ENCODE results near the gene SMARCA4.

Gene SMARCA4

GRCh38 chr19:11025006-11025405 lies 64.2 kb downstream of the SMARCA4 start:
- in situ Hi-C loops (cut with HindIII; ENCODE audit: low pct_unique_long_range_greater_than_20kb, low sequenced_read_pairs) = no loop called here
- no peak for TF ChIP-seq JUND (IDR thresholded peaks at IDR 0.05; ENCODE audit: low read depth)
- no peak for DNase-seq (ENCODE audit: low read depth in 1 of 2, low spot score in 1 of 2)

GRCh38 chr19:11025445-11025844 lies 64.6 kb downstream of the SMARCA4 start:
- in situ Hi-C loops (cut with HindIII; ENCODE audit: low pct_unique_long_range_greater_than_20kb, low sequenced_read_pairs) = no loop called here
- no peak for TF ChIP-seq JUND (IDR thresholded peaks at IDR 0.05; ENCODE audit: low read depth)
- no peak for DNase-seq (ENCODE audit: low read depth in 1 of 2, low spot score in 1 of 2)

- TF ChIP-seq JUND (IDR thresholded peaks at IDR 0.05; ENCODE audit: low read depth) = no peak
- DNase-seq (ENCODE audit: low read depth in 1 of 2, low spot score in 1 of 2) = no peak
- in situ Hi-C loops (cut with HindIII; ENCODE audit: low pct_unique_long_range_greater_than_20kb, low sequenced_read_pairs) = no loop called here
Observed at GRCh38 chr19:11025997-11026396, 65.2 kb downstream of the SMARCA4 start.

- no peak for TF ChIP-seq JUND (IDR thresholded peaks at IDR 0.05; ENCODE audit: low read depth)
- no peak for DNase-seq (ENCODE audit: low read depth in 1 of 2, low spot score in 1 of 2)
- in situ Hi-C loops (cut with HindIII; ENCODE audit: low pct_unique_long_range_greater_than_20kb, low sequenced_read_pairs) = no loop called here
Observed at GRCh38 chr19:11027381-11027780, 66.6 kb downstream of the SMARCA4 start.

GRCh38 chr19:11028146-11028545 lies 67.3 kb downstream of the SMARCA4 start:
- no peak for DNase-seq (ENCODE audit: low read depth in 1 of 2, low spot score in 1 of 2)
- in situ Hi-C loops (cut with HindIII; ENCODE audit: low pct_unique_long_range_greater_than_20kb, low sequenced_read_pairs) = no loop called here
- TF ChIP-seq JUND (IDR thresholded peaks at IDR 0.05; ENCODE audit: low read depth) = no peak

GRCh38 chr19:11031421-11032070 lies 70.7 kb downstream of the SMARCA4 start:
- no peak for DNase-seq (ENCODE audit: low read depth in 1 of 2, low spot score in 1 of 2)
- in situ Hi-C loops (cut with HindIII; ENCODE audit: low pct_unique_long_range_greater_than_20kb, low sequenced_read_pairs) = no loop called here
- TF ChIP-seq JUND (IDR thresholded peaks at IDR 0.05; ENCODE audit: low read depth) = no peak

- in situ Hi-C loops (cut with HindIII; ENCODE audit: low pct_unique_long_range_greater_than_20kb, low sequenced_read_pairs) = no loop called here
- no peak for TF ChIP-seq JUND (IDR thresholded peaks at IDR 0.05; ENCODE audit: low read depth)
- DNase-seq (ENCODE audit: low read depth in 1 of 2, low spot score in 1 of 2) = no peak
Observed at GRCh38 chr19:11033251-11033650, 72.4 kb downstream of the SMARCA4 start.

GRCh38 chr19:11033763-11034162 lies 72.9 kb downstream of the SMARCA4 start:
- TF ChIP-seq JUND (IDR thresholded peaks at IDR 0.05; ENCODE audit: low read depth) = no peak
- in situ Hi-C loops (cut with HindIII; ENCODE audit: low pct_unique_long_range_greater_than_20kb, low sequenced_read_pairs) = no loop called here
- no peak for DNase-seq (ENCODE audit: low read depth in 1 of 2, low spot score in 1 of 2)

- in situ Hi-C loops (cut with HindIII; ENCODE audit: low pct_unique_long_range_greater_than_20kb, low sequenced_read_pairs) = no loop called here
- TF ChIP-seq JUND (IDR thresholded peaks at IDR 0.05; ENCODE audit: low read depth) = no peak
- no peak for DNase-seq (ENCODE audit: low read depth in 1 of 2, low spot score in 1 of 2)
Observed at GRCh38 chr19:11034449-11035213, 73.8 kb downstream of the SMARCA4 start.

- DNase-seq (ENCODE audit: low read depth in 1 of 2, low spot score in 1 of 2) = peak; percentile 87 to 88
- in situ Hi-C loops (cut with HindIII; ENCODE audit: low pct_unique_long_range_greater_than_20kb, low sequenced_read_pairs) = no loop called here
- no peak for TF ChIP-seq JUND (IDR thresholded peaks at IDR 0.05; ENCODE audit: low read depth)
Observed at GRCh38 chr19:11035441-11036377, 74.9 kb downstream of the SMARCA4 start.

GRCh38 chr19:11038511-11038910 lies 77.7 kb downstream of the SMARCA4 start:
- in situ Hi-C loops (cut with HindIII; ENCODE audit: low pct_unique_long_range_greater_than_20kb, low sequenced_read_pairs) = no loop called here
- no peak for TF ChIP-seq JUND (IDR thresholded peaks at IDR 0.05; ENCODE audit: low read depth)
- DNase-seq (ENCODE audit: low read depth in 1 of 2, low spot score in 1 of 2) = no peak

GRCh38 chr19:11041194-11041593 lies 80.4 kb downstream of the SMARCA4 start:
- no peak for TF ChIP-seq JUND (IDR thresholded peaks at IDR 0.05; ENCODE audit: low read depth)
- in situ Hi-C loops (cut with HindIII; ENCODE audit: low pct_unique_long_range_greater_than_20kb, low sequenced_read_pairs) = no loop called here

More at GRCh38 chr19:11041194-11041593, 80.4 kb downstream of the SMARCA4 start:
- no peak for DNase-seq (ENCODE audit: low read depth in 1 of 2, low spot score in 1 of 2)

All from T47D (cell line).